Skin epidermis (tissue), 12 donors: ENCODE measurements around the gene MIS12.

Source experiments
- H3K27ac ChIP-seq, 21 experiments: fragments of 200-600 bp; sonication (generic) in 11 of 21; one replicate each; pipeline ENCODE4 v1.5.0; 2020; ENCODE audit warnings: mild to moderate bottlenecking in 3 of 21, inconsistent platforms in 2 of 21, moderate library complexity in 2 of 21
- H3K4me3 ChIP-seq, 7 experiments: fragments of 200-600 bp; sonication (generic) in 2 of 7; one replicate each; pipeline ENCODE4 v1.5.0; 2020; ENCODE audit warnings: inconsistent platforms in 2 of 7, mild to moderate bottlenecking in 2 of 7, moderate library complexity in 1 of 7

The MIS12 gene

GRCh38 chr17:5530265-5531084 is 44.1 kb downstream of the MIS12 start:
- H3K27ac ChIP-seq: no peak overlapping the region
- H3K4me3 ChIP-seq: no peak overlapping the region

GRCh38 chr17:5531085-5531418 is 44.7 kb downstream of the MIS12 start:
- no peak overlapping the region for H3K27ac ChIP-seq
- H3K4me3 ChIP-seq: no peak overlapping the region

GRCh38 chr17:5532581-5532980 is 46.2 kb downstream of the MIS12 start:
- H3K4me3 ChIP-seq: no peak overlapping the region
- H3K27ac ChIP-seq: no peak overlapping the region

- H3K27ac ChIP-seq: no peak overlapping the region
- no peak overlapping the region for H3K4me3 ChIP-seq
Measured at GRCh38 chr17:5533486-5534315, 47.3 kb downstream of the MIS12 start.

GRCh38 chr17:5535436-5535835 is 49.1 kb downstream of the MIS12 start:
- Histone ChIP-seq H3K4me3 (no peak overlapping the region), H3K27ac (no peak overlapping the region)

- peak overlapping the region in 2 of 21 experiments; percentile 24 to 51 for H3K27ac ChIP-seq
Measured at GRCh38 chr17:5536866-5537650, 50.7 kb downstream of the MIS12 start.

GRCh38 chr17:5539286-5539685 is 52.9 kb downstream of the MIS12 start:
- Histone ChIP-seq H3K27ac (no peak overlapping the region), H3K4me3 (no peak overlapping the region)

More at GRCh38 chr17:5536866-5537650, 50.7 kb downstream of the MIS12 start:
- H3K4me3 ChIP-seq: no peak overlapping the region

GRCh38 chr17:5540321-5540720 is 54.0 kb downstream of the MIS12 start:
- Histone ChIP-seq H3K27ac (no peak overlapping the region), H3K4me3 (no peak overlapping the region)
